ENCODE data around the gene ACSS2. TPM values are rescaled to one million over a fixed set of nuclear protein-coding genes. Genes with fewer than 3 reads are reported as not detected.

ACSS2 gene
- total and polyA plus RNA-seq, 2 donors from 2014 or later: 53.1 to 98.9 TPM

GRCh38 chr20:34955231-34956040 is 79.0 kb downstream of the ACSS2 start, which contains the start of the genes GSS and MYH7B:
GSS (minus strand) TSS chr20:34955806; CDS start chr20:34951852, 3,954 bp downstream.
MYH7B (plus strand) TSS chr20:34955868; CDS start chr20:34978006, 22,138 bp downstream.
- H3K4me3 ChIP-seq (ENCODE audit: low read length in 3 of 3): peak within 1 kb of the TSS; percentile 56 to 89 (median 84)
- peaks cover 0 to 16% (median 15%) of the 10 kb centered on the region in 3 donors for H3K4me1 ChIP-seq (ENCODE audit: control insufficient read depth in 2 of 3, insufficient read depth in 2 of 3, low read depth in 1 of 3, low read length in 3 of 3)
- H3K36me3 ChIP-seq (ENCODE audit: control insufficient read depth in 2 of 3, insufficient read depth in 3 of 3, low read length in 3 of 3): no peaks in the 10 kb centered on the region
- H3K9ac ChIP-seq (ENCODE audit: low read length in 3 of 3): peak within 1 kb of the TSS; percentile 67 to 97 (median 95)
- TF ChIP-seq CTCF (IDR thresholded peaks at IDR 0.05; ENCODE audit: borderline replicate concordance, extremely low read depth, insufficient read depth): peak; percentile 59
- peak within 1 kb of the TSS; percentile 96 to 98 for H3K27ac ChIP-seq (ENCODE audit: low read depth in 2 of 2, low read length in 2 of 2)
- intact Hi-C loops (cut with DNase I): loop anchor here (5.0 kb wide), 1 partner anchor 83 kb away; the partner anchor contains the start of gene GGT7
- no peaks in the 10 kb centered on the region for H3K9me3 ChIP-seq (ENCODE audit: control insufficient read depth in 2 of 3, insufficient read depth in 1 of 3, low read length in 3 of 3)
- DNase-seq (peak; percentile 98 to 99 (median 98)), FAIRE-seq (peak; percentile 35)
- H3K27me3 ChIP-seq (ENCODE audit: control insufficient read depth, insufficient read depth, low read length): no peaks in the 10 kb centered on the region

- Histone ChIP-seq H3K36me3 (ENCODE audit: control insufficient read depth in 2 of 3, insufficient read depth in 3 of 3, low read length in 3 of 3) (no peaks in the 10 kb centered on the region), H3K9me3 (ENCODE audit: control insufficient read depth in 2 of 3, insufficient read depth in 1 of 3, low read length in 3 of 3) (no peaks in the 10 kb centered on the region), H3K27ac (ENCODE audit: low read depth in 2 of 2, low read length in 2 of 2) (peak overlapping the region; percentile 96 to 98), H3K4me1 (ENCODE audit: control insufficient read depth in 2 of 3, insufficient read depth in 2 of 3, low read depth in 1 of 3, low read length in 3 of 3) (peaks cover 0 to 16% (median 15%) of the 10 kb centered on the region in 3 donors), H3K4me3 (ENCODE audit: low read length in 3 of 3) (peak overlapping the region; percentile 56 to 84 (median 77)), H3K9ac (ENCODE audit: low read length in 3 of 3) (peak overlapping the region; percentile 67 to 95 (median 67)), H3K27me3 (ENCODE audit: control insufficient read depth, insufficient read depth, low read length) (no peaks in the 10 kb centered on the region)
- DNase-seq (no peak), FAIRE-seq (no peak)
- TF ChIP-seq CTCF (IDR thresholded peaks at IDR 0.05; ENCODE audit: borderline replicate concordance, extremely low read depth, insufficient read depth): no peak
- intact Hi-C loops (cut with DNase I): loop anchor here (5.0 kb wide), 1 partner anchor 84 kb away; the partner anchor contains the start of gene GGT7
Observed at GRCh38 chr20:34956041-34956458, 79.6 kb downstream of the ACSS2 start.

- H3K36me3 ChIP-seq (ENCODE audit: control insufficient read depth in 2 of 3, insufficient read depth in 3 of 3, low read length in 3 of 3): no peaks in the 10 kb centered on the region
- no peak overlapping the region for H3K27ac ChIP-seq (ENCODE audit: low read depth in 2 of 2, low read length in 2 of 2)
- no peaks in the 10 kb centered on the region for H3K27me3 ChIP-seq (ENCODE audit: control insufficient read depth, insufficient read depth, low read length)
- no peaks in the 10 kb centered on the region for H3K9me3 ChIP-seq (ENCODE audit: control insufficient read depth in 2 of 3, insufficient read depth in 1 of 3, low read length in 3 of 3)
- no peak for TF ChIP-seq CTCF (IDR thresholded peaks at IDR 0.05; ENCODE audit: borderline replicate concordance, extremely low read depth, insufficient read depth)
- H3K4me1 ChIP-seq (ENCODE audit: control insufficient read depth in 2 of 3, insufficient read depth in 2 of 3, low read depth in 1 of 3, low read length in 3 of 3): peaks cover 0 to 13% (median 10%) of the 10 kb centered on the region in 3 donors
- intact Hi-C loops (cut with DNase I): loop anchor here (5.0 kb wide), 1 partner anchor 85 kb away; the partner anchor contains the start of gene GGT7
- H3K4me3 ChIP-seq (ENCODE audit: low read length in 3 of 3): no peak overlapping the region
- DNase-seq (peak in 2 of 5 donors; percentile 51 to 63), FAIRE-seq (no peak)
- peak overlapping the region in 2 of 3 donors; percentile 4 to 95 for H3K9ac ChIP-seq (ENCODE audit: low read length in 3 of 3)
Observed at GRCh38 chr20:34956751-34957472, 80.5 kb downstream of the ACSS2 start.
